ENCODE results near the gene LRRC18.

LRRC18 gene

DNA sequence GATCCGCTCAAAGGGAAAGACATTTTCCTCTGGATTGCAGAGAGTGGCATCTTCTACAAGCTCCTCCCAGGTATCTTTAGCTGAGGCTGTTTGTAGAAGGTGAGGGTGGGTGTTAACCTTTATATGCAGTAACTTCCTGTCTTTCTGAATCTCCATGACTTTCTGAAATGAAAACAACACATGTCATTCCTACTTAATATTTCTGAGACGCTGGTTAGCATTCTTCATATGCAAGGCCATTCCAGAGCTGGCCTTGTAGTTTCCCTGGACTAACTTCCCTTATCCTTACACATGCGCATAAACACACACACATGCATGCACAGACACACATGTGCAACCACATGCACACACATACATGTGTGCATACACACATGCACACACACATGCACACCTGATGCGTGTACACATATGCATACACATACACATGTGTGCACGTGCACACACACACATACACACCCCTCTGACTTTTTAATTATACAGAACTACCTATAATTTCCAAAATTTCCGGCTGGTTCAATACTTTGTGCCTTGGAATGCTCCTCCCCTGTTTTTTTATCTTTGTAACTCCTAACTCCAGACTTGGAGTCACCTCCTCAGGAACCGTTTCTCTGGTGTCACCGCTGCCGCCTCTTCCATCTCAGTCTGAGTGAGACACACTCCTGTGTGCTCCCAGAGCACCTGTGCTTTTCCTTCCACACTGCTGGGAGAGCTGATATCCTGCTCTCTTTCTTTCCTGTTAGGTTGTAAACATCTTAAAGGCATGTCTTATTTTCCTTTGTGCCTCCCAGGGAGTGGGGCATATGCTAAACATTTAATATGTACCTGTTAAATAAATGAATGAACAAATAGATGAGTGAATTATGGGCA lies 55.2 kb downstream of the LRRC18 start:
- Mint-ChIP-seq H3K4me1 (ENCODE audit: low read depth) (no peaks in the 10 kb centered on the region), H3K4me3 (no peak overlapping the region), H3K27ac (no peak overlapping the region), H3K9me3 (no peaks in the 10 kb centered on the region), H3K27me3 (no peaks in the 10 kb centered on the region), H3K36me3 (ENCODE audit: low read depth) (peaks cover 4% of the 10 kb centered on the region)

DNA sequence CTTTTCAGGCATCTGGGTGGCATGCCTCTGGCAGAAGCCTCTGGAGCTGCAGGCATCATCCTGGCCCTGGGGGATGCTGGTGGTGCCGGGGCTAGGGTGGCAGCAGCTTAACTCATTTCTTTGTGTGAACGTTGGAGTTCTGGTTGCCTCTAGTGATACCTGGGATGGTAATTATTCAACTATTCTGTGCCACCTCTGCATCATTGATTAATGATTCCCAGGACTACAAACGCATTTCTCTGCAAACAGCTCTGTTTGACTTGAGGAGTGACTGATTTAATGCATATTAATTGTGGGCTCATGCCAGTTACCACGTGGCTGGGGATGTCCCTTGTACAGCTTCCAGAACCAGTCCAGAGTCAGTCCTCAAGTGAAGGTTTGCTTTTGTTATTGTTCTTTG lies 55.9 kb downstream of the LRRC18 start:
- Mint-ChIP-seq H3K27ac (no peak overlapping the region), H3K9me3 (no peaks in the 10 kb centered on the region), H3K36me3 (ENCODE audit: low read depth) (peaks cover 4% of the 10 kb centered on the region)

DNA sequence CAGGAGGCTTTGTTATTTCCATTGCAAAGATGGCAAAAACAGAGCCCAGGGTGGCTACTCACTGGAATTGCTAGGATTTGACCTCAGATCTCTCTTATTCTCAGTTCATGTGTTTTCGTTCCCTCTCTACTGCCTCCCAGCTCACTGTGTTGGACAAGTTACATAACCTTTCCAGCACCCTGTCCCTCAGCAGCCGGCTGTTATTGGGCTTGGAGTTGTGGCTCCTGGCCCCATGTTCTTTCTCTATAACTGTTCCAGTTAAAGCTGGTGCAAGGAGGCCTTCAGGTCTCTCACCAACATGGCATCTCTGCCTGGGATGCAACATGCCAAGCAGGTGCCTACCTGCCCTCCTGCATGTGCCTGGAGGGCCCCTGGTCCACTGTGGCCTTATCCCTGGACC lies 56.8 kb downstream of the LRRC18 start:
- H3K4me1 Mint-ChIP-seq (ENCODE audit: low read depth): no peaks in the 10 kb centered on the region
- peaks cover 4% of the 10 kb centered on the region for H3K36me3 Mint-ChIP-seq (ENCODE audit: low read depth)
- H3K27me3 Mint-ChIP-seq: no peaks in the 10 kb centered on the region
- H3K9me3 Mint-ChIP-seq: no peaks in the 10 kb centered on the region
- H3K27ac Mint-ChIP-seq: no peak overlapping the region
- no peak overlapping the region for H3K4me3 Mint-ChIP-seq

More for the DNA sequence above, 55.9 kb downstream of the LRRC18 start:
- H3K4me3 Mint-ChIP-seq: no peak overlapping the region
- H3K4me1 Mint-ChIP-seq (ENCODE audit: low read depth): no peaks in the 10 kb centered on the region
- no peaks in the 10 kb centered on the region for H3K27me3 Mint-ChIP-seq

DNA sequence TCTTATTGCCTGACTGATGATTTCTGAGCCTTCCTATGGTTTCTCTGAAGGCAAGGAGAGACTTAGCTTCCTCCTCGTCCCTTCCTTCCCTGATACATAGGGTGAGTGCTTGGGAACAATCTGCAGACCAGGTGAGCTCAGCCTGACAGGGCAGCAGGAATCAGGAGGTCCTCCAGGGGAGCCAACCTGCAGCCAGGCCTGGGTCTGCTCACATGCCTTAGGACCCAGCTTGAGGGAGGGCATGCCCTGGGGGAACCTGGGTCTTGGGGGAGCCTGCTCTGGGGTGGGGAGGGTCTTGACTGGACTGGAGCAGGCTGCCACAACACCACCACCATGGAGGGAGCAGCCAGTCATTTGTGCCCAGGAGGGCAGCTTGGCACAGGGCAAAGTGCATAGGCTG lies 57.7 kb downstream of the LRRC18 start:
- Mint-ChIP-seq H3K9me3 (no peaks in the 10 kb centered on the region), H3K27me3 (no peaks in the 10 kb centered on the region), H3K36me3 (ENCODE audit: low read depth) (peaks cover 4% of the 10 kb centered on the region), H3K4me3 (no peak overlapping the region), H3K4me1 (ENCODE audit: low read depth) (no peaks in the 10 kb centered on the region), H3K27ac (no peak overlapping the region)

DNA sequence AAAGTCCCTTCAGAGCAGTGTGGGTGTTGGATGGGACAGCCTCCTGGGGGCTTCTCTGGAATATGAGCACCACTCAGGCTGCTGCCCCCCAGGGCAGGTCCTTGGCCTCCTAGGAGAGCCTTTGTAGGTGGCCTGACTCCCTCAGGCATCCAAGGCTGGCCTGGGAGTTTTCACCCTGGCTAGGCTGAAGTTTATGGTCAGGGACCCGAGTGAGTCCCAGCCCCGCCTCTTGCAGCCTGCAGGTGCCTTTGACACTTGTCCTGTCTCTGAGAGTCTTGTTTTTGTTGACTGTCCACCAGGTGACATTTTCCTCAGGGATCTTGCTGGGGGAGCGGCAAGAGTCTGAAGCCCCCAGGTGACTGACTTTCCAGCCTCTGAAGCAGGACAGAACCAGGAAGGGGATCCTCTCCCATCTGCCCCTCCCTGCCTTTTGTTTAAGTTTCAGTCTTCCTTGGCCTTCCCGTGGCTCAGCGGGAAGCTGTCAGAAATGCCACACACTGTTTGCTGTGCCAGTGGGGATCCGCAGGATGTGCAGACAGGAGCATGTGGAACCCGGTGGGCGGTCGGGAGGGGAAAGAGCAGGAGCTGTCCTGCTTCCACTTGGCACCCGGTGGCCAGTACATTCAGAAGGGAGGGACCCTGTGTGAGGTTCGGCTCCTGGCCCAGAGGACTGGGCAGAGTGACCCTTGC lies 59.5 kb downstream of the LRRC18 start:
- Mint-ChIP-seq H3K36me3 (ENCODE audit: low read depth) (peaks cover 4% of the 10 kb centered on the region), H3K4me3 (no peak overlapping the region), H3K27me3 (no peaks in the 10 kb centered on the region), H3K27ac (no peak overlapping the region), H3K9me3 (no peaks in the 10 kb centered on the region), H3K4me1 (ENCODE audit: low read depth) (no peaks in the 10 kb centered on the region)

DNA sequence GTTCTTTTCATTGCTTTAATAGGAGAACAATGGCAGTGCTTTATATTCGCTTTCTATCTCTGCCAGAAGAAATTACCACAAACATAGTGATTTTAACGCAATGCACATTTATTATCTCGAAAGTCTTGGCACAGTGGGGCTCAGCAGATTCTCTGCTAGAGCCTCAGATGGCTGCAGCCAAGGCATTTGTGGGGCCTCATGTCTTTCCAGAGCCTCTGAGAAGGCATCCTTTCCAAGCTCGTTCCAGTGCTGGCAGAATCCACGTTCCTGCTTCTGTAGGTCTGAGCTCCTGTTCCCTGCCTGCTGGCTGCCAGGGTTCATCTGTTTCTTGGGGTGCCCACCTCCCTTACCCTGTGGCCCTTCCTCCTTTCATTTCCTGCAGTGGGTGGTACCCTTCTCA lies 60.2 kb downstream of the LRRC18 start:
- Mint-ChIP-seq H3K9me3 (no peaks in the 10 kb centered on the region), H3K4me3 (no peak overlapping the region), H3K27ac (no peak overlapping the region), H3K4me1 (ENCODE audit: low read depth) (no peaks in the 10 kb centered on the region), H3K27me3 (no peaks in the 10 kb centered on the region), H3K36me3 (ENCODE audit: low read depth) (peaks cover 4% of the 10 kb centered on the region)

DNA sequence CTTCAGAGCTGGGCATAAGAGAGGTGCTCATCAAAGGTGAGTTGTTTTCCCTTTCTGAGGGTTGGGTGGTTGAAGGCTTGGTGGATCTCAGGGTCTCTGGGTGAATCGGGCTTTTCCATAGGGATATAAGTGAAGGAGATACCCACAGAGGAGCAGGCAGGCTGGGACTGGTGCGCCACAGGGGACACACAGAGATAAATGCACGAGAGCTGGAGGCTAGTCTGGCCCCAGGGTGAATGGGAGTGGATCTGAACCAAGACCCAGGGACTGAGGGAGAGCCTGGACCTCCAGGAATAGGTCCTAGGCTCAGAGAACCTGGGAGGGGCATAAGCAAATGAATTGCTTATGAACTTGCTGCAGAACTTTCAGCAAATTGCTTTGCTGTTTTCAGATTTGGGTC lies 61.5 kb downstream of the LRRC18 start:
- H3K9me3 Mint-ChIP-seq: no peaks in the 10 kb centered on the region
- H3K27me3 Mint-ChIP-seq: no peaks in the 10 kb centered on the region
- H3K4me1 Mint-ChIP-seq (ENCODE audit: low read depth): no peaks in the 10 kb centered on the region
- no peak overlapping the region for H3K27ac Mint-ChIP-seq
- H3K36me3 Mint-ChIP-seq (ENCODE audit: low read depth): peaks cover 4% of the 10 kb centered on the region
- no peak overlapping the region for H3K4me3 Mint-ChIP-seq

DNA sequence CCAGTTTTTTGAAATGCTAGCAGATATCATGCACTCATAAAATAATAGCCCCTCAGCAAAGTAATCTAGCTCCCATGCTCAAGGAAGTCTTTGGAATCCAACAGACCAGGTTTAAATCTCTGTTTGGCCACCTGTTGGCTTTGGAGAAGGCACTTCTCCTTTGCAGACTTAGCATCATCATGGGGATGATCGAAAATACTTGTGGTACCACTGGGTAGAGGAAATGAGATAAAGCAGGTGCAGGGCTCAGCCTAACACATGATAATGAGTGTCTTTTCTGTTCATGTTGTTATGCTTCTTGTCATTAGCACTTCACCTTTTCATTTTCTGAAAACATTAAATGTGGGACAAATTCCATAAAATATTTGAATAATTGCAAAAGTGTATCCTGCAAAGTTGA lies 67.4 kb downstream of the LRRC18 start:
- no peaks in the 10 kb centered on the region for H3K9me3 Mint-ChIP-seq
- H3K36me3 Mint-ChIP-seq (ENCODE audit: low read depth): no peaks in the 10 kb centered on the region
- H3K27ac Mint-ChIP-seq: no peak overlapping the region
- H3K4me3 Mint-ChIP-seq: no peak overlapping the region
- no peaks in the 10 kb centered on the region for H3K4me1 Mint-ChIP-seq (ENCODE audit: low read depth)
- no peaks in the 10 kb centered on the region for H3K27me3 Mint-ChIP-seq
